NCI-H345 (cell line): ENCODE results near the gene FASTK.

Source experiments
- DNase-seq: peaks from one replicate; lab custom pipeline; 2025; lab: John Stamatoyannopoulos, UW

FASTK gene

GRCh38 chr7:151081170-151082101 lies 827 bp upstream of the FASTK start:
- no peak for DNase-seq

- DNase-seq: no peak
These were observed 515 bp downstream of the FASTK start for GRCh38 chr7:151080067-151080521.

- no peak for DNase-seq
These were observed 1.3 kb downstream of the FASTK start for GRCh38 chr7:151079199-151079910.

DNA sequence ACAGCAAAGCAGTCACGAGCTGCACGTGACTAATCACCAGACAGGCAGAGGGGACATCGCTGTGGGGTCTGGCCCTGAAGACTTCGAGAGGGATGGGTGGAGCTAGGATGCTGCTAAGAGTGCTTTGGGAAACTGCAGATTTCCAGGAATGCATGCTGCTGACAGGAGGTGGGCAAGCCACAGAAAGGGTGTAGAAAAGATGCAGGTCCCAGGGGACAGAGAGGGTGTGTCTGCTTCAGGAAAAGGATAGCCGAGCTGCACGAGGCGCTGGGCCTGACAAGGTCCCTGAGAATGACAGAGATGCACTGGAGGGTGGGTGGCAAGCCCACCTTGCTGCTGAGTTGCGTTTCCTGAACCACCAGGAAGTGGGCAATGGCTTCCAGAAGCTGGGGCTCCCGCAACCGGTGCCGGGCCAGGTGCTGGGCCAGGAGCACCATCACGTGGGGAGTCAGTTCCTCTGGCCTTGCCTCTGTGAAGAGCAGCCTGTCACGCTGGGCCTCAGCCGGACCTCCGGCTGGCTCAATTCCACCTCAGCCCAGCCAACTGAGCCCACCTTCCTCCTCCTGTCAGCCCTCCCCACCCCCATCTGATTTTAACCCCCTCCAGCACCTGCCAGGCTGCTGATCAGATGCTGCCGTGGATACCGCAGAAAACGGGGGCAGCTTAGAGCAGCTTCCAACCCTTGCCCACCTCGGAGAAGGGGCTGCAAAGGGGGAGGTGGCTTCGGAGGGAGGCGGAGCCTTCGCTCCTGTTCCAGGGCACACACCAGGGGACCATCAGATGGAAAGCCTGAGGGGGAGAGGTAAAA lies 2.2 kb downstream of the FASTK start:
- no peak for DNase-seq

GRCh38 chr7:151077705-151078232 lies 2.8 kb downstream of the FASTK start:
- DNase-seq: no peak

DNA sequence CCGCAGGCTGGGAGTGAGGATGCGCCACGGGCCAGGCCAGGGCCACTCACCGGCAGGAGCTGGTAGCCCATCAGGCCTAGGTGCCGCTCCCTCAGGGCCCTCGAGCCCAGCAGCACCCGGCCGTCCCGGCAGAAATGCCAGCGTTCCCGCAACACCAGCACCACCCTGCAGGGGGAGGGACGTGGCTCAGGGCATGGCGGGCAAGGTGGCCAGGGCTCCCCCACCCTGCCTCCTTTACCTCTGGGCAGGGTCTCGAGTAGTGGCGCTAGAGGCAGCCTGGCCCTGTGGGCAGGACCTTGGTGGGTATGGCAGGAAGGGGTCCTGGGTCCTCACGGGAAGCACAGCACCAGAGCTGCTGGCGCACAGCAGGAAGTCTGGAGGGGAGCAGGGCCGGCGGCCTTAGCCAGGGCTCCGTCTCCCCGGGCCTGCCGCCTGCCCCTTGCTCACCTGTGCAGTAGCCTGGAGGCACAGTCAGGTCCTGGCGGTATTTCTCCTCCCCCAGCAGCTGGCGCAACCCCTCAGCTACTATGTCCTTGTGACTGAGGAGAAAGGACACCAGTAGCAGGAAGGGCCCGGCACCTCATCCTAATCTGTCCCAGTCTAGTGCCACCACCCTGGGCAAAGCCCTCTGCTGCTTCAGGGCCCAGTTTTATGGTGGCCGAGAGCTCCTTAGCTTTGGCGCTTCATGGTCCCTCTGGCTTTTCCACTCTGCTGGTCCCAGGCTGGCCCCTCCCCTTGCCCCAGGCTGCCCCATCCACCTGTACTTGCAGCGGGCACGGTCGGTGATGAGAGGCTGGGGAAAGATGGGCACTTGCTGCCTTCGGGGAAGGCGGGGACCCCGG lies 3.5 kb downstream of the FASTK start:
- no peak for DNase-seq

- DNase-seq: no peak
These were observed 4.6 kb downstream of the FASTK start for GRCh38 chr7:151075978-151076426.

DNA sequence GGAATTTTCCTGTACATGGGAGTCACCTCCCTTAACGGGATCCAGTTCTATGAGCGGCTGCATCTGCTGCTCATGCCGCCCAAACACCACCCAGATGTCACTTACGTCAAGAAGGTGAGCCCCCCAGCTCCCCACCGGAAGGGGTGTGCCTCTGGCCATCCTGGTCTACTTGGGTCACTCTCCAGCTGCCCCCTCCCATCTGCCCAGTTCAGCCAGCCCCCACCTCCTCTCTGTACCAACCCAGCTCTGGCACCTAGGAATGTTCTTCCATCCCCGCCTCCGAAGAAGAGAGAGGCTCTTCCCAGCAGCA lies 5.0 kb downstream of the FASTK start:
- no peak for DNase-seq

DNA sequence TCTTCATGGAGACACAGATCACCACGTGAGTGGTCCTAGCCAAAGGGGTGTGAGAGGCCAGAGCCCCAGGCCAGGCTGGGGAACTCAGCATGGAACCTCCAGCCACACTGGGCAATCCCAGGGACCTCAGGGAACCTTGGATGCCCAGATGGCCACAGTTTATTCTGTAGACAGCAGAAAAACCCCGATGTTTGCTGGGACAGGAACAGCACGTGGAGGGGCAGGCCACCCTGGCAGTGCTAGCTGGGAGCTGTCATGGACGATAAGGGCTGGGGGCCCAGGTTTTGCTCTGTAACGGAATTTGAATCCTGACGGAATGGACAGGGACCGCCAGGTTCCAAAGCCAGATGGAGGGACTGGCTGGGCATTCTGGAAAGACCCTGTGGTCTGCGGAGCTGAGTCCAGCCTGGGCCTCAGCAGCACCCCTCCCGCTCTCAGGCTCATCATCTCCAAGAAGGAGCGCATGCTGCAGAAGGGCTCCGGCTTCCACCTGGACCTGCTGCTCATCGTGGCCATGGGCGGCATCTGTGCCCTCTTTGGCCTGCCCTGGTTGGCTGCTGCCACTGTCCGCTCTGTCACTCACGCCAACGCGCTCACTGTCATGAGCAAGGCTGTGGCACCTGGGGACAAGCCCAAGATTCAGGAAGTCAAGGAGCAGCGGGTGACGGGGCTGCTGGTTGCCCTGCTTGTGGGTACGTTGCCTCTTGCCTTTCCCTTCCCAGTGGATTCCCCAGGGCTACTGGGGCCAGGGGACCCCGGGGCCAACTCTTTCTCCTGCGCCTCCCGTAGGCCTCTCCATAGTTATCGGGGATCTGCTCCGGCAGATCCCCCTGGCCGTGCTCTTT lies 5.6 kb downstream of the FASTK start:
- DNase-seq: no peak

GRCh38 chr7:151073990-151074389 lies 6.6 kb downstream of the FASTK start:
- DNase-seq: no peak

DNA sequence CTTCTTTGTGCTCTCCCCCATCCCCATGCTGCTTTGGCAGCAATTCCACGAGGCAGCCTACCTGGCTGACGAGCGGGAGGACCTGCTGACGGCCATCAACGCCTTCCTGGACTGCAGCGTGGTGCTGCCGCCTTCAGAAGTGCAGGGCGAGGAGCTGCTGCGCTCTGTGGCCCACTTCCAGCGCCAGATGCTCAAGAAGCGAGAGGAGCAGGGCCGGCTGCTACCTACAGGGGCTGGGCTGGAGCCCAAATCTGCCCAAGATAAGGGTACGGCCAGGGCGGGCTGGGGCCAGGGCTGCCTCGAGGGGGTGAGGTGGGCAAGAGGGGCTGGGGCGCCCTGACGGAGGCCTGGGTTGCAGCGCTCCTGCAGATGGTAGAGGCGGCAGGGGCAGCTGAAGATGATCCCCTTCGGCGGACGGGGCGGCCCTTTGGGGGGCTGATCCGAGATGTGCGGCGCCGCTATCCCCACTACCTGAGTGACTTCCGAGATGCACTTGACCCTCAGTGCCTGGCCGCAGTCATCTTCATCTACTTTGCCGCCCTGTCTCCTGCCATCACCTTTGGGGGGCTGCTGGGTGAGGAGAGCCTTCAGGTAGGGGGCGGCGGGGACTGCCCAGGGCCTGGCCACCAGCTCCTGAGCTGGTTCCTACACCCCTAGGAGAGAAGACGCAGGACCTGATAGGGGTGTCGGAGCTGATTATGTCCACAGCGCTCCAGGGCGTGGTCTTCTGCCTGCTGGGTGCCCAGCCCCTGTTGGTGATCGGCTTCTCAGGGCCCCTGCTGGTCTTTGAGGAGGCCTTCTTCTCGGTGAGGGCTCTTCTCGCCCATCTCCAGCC lies 9.4 kb downstream of the FASTK start:
- DNase-seq: no peak

- no peak for DNase-seq
These were observed 10.0 kb downstream of the FASTK start for GRCh38 chr7:151070574-151070960.

DNA sequence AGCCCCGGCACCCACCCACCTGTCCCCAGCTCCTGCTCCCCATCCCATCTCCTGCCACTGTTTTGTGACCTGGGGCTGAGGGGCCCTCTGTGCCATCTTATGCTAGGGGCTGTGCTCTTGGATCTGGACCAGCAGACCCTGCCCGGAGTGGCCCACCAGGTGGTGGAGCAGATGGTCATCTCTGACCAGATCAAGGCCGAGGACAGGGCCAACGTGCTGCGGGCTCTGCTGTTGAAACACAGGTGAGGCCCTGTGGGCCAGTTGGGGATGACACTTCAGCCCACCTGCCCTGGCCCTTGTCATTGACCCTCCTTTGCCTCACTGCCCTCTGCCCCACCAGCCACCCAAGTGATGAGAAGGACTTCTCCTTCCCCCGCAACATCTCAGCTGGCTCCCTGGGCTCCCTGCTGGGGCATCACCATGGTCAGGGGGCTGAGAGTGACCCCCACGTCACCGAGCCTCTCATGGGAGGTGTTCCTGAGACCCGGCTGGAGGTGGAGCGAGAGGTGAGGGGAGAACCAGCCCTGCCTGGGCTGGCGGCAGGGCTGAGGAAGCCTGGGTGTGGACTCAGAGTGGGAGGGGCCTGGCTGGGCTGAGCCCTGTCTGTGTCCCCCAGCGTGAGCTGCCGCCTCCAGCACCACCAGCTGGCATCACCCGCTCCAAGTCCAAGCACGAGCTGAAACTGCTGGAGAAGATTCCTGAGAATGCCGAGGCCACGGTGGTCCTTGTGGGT lies 10.6 kb downstream of the FASTK start:
- no peak for DNase-seq

DNA sequence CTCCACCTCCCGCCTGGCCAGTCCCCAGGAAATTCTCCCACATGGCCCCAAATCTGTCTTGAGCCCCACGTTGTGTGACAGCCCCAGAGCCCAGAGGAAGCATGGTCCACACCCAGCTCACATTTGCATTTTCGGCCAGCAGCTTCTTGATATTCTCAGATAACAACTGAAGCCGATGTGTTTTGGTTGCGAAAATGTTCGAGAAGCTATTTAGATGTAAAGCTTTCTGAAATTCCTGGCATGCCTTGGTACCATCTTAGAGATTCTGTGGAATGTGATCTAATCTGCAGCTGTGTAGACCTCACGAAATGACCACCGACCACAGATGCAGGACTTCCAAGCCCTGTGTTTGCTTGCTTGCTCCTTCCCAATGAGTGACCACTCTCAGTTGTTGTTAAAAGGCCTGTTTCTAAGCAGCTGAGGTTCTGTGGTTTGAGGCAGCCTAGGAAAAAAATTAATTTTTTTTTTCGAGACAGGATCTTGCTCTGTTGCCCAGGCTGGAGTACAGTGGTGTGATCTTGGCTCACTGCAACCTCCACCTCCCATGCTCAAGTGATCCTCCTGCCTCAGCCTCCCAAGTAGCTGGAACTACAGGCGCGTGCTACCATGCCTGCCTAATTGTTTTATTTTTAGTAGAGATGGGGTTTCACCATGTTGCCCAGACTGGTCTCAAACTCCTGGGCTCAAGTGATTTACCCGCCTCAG lies 12.4 kb downstream of the FASTK start:
- DNase-seq: no peak

GRCh38 chr7:151066273-151066974 lies 14.2 kb downstream of the FASTK start:
- DNase-seq: no peak

GRCh38 chr7:151065516-151065915 lies 15.1 kb downstream of the FASTK start:
- no peak for DNase-seq

DNA sequence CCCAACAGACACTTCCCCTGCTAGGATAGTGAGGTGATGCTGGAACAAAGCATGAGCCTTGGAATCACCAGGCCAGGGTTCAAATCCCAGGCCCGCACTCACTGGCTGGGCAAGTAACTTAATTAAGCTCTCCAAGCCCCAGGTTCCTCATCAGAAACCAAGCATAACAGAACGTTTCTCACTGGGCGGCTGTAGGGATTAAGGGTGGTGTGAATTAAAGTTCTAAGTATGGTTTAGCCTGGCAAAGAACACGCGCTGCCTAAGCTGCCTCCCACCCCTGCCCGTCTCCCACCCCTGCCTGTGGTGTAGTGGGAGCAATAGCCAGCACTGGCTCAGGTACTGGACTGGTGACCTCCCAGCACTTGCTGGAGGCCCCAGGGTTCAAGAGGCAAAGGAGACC lies 15.6 kb downstream of the FASTK start:
- DNase-seq: no peak
